GM12878 (cell line): Measurements from ENCODE around the gene TULP4. TPM values are rescaled to one million over a fixed set of nuclear protein-coding genes. Genes with fewer than 3 reads are reported as not detected.

Experiments
- BRCA1 ChIP-seq: IDR thresholded peaks from 2 replicates; pipeline ENCODE4 v1.6.1; 2011; ENCODE audit warnings: low read depth, low read length, improper control_type of control experiment
- CBX5 ChIP-seq: sonication (generic); IDR thresholded peaks from 2 replicates; pipeline ENCODE4 v1.6.1; 2016; ENCODE audit warnings: low read depth, moderate library complexity, mild to moderate bottlenecking, inconsistent platforms
- CHD2 ChIP-seq: IDR thresholded peaks from 2 replicates; pipeline ENCODE4 v1.6.1; 2011; ENCODE audit warnings: low read depth, low read length, improper control_type of control experiment, borderline replicate concordance
- CHD4 ChIP-seq: fragments of 200-600 bp; sonication (generic); IDR thresholded peaks from 2 replicates; pipeline ENCODE4 v1.6.1; 2016; ENCODE audit warnings: mild to moderate bottlenecking
- DPF2 ChIP-seq: fragments of 450-650 bp; IDR thresholded peaks from 2 replicates; pipeline ENCODE4 v1.6.1; 2017; ENCODE audit warnings: mild to moderate bottlenecking
- IRF4 ChIP-seq: IDR thresholded peaks from 2 replicates; pipeline ENCODE4 v1.6.1; 2011; ENCODE audit warnings: low read depth, low read length
- MEF2B ChIP-seq: fragments of 450-650 bp; IDR thresholded peaks from 2 replicates; pipeline ENCODE4 v1.6.1; 2018; ENCODE audit warnings: mild to moderate bottlenecking, moderate library complexity; ENCODE audit not compliant: partially characterized antibody, poor library complexity, severe bottlenecking
- RFX5 ChIP-seq: IDR thresholded peaks from 2 replicates; pipeline ENCODE4 v1.6.1; 2011; ENCODE audit warnings: low read depth, low read length, improper control_type of control experiment
- SP1 ChIP-seq: IDR thresholded peaks from one replicate; pipeline ENCODE4 v1.6.1; 2011; ENCODE audit warnings: low read depth, low read length
- polyA plus RNA-seq, 11 experiments: library from polyadenylated mRNA; depleted of rRNA in 4 of 11; unstranded in 6 of 11; stranded (reverse) in 5 of 11; fragments of >200 nt; fragmentation: Nextera tagmentation in 4 of 11; fragmentation: Illumina TruSeq in 1 of 11; extraction: Ambion mirVana in 4 of 11; extraction: Trizol in 1 of 11; gene quantifications; 1 replicate in 1 of 11; 2 replicates in 10 of 11; pipeline versions ENCODE4 v1.2.1 to v1.2.3, GENCODE V29; 2011 to 2016; ENCODE audit warnings: inconsistent platforms in 2 of 11, missing spikeins in 2 of 11, low read depth in 1 of 11
- total RNA-seq, 4 experiments: library from RNA; depleted of rRNA in 3 of 4; stranded (reverse); fragments of >200 nt in 3 of 4; fragmentation: Illumina TruSeq in 1 of 4; extraction: Trizol in 1 of 4; gene quantifications; 2 replicates each; pipeline versions ENCODE4 v1.2.1 to v1.2.3, GENCODE V29; 2013 to 2021
- TF ChIP-seq, protein P1 (sequence below): fragments of 450-650 bp; IDR thresholded peaks from 2 replicates; pipeline ENCODE4 v1.6.1; 2017; ENCODE audit warnings: borderline replicate concordance

TULP4 gene
- total and polyA plus RNA-seq, 10 of the 15 experiments (the other 5 are each of a cell fraction or from before 2014, with no cell fraction given): 0.73 to 31.8 (median 14.0) TPM

DNA sequence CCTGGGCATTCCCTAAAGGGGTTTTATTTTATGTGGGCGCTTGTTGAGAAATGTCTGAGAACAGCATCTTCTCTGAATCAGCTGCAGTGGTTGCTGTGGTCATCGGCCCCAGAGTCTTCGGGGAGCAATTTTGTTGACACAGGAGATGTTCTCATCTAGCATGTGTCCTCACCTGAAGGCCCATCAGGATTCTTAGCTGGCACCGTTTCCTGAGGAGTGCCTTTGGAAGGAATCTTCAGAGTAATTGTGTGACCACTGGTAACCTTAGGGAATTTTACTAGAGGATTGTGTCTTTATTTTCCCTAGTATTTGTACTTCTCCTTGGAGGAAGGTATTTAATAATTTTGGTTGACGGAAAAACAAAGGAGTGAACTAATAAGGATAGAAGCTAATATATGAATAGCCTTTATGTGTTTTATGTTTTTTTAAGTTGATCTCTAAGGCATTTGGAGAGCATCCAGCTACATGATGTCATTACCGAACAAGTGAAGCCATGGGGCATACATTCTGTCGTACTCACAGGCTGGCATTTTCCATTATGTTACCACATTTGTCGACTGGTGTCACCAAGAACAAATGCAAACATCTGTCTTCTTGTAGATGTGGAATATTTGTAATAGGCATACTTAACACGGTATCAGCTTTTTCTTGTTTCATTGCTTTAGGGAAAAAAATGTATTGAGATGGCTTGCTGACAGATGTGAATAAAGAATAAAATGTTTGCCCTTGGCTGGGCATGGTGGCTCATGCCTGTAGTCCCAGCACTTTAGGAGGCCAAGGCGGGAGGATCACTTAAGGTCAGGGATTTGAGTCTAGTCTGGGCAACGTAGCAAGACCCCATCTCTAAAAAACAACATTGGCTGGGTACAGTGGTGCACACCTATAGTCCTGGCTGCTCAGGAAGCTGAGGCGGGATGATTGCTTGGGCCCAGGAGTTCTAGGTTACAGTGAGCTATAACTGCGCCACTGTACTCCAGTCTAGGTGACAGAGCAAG lies 41.9 kb downstream of the TULP4 start (continued):
- TF ChIP-seq SP1: no peak
- TF ChIP-seq IRF4: no peak
- TF ChIP-seq CHD4: no peak
- no peak for TF ChIP-seq CBX5
- no peak for TF ChIP-seq CHD2
- no peak for TF ChIP-seq BRCA1
- no peak for TF ChIP-seq DPF2
- TF ChIP-seq, protein P1, sequence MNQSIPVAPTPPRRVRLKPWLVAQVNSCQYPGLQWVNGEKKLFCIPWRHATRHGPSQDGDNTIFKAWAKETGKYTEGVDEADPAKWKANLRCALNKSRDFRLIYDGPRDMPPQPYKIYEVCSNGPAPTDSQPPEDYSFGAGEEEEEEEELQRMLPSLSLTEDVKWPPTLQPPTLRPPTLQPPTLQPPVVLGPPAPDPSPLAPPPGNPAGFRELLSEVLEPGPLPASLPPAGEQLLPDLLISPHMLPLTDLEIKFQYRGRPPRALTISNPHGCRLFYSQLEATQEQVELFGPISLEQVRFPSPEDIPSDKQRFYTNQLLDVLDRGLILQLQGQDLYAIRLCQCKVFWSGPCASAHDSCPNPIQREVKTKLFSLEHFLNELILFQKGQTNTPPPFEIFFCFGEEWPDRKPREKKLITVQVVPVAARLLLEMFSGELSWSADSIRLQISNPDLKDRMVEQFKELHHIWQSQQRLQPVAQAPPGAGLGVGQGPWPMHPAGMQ: no peak
- TF ChIP-seq RFX5: no peak
- TF ChIP-seq MEF2B: no peak
- TF ChIP-seq, all 136 proteins: peak for 0
